GM04504 (cell line): ENCODE results near the gene DAB2.

ENCODE experiments used
- DNase-seq: peaks from one replicate; pipeline ENCODE4 v3.0.0-alpha.2; 2012; ENCODE audit warnings: low read depth

The DAB2 gene

DNA sequence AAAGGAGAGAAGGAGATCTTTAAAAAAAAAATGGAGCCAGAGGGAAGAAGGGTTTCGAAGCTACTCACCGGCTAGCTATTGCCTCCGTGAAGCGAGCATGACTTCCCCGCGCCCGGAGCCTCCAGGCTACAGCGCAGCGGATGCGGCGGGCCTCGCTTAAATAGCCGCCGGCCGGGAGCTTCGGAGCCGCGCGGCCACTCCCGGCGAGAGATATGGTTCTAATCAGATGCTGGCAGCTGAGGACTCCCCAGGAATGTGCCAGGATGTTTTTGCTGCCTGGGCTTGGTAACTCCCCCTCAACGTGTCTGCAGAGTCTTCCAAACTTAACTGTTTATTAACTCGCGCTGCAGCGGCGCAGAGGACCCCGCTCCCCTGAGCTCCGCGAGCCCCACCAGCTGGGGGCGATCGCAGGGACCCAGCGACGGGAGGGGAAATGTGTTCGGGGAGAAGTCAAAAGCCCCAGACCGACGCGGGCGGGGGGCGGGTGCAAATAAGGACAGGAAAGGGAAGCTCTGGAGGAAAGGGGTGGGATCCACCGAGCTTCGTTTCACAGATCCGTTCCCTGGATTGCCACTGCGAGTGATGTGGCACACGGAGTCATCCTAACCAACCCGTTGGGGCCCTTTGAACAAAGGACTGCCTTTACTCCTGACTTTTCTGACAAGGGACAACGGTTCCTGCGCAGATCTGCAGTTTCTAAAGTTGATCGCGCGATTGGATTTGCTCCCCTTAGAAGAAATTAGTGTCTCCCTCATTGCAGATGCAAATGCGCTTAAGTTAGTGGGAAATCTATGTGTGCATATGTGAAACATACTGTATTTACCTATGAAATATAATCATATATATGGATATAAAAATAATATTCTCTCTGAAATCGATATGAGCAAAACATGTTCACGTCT lies at the start of gene DAB2:
DAB2 (minus strand) TSS at position 245 of the 902 bp plus-strand sequence. CDS start 30,660 bp downstream, outside the sequence.
- DNase-seq: peak; percentile 96

DNA sequence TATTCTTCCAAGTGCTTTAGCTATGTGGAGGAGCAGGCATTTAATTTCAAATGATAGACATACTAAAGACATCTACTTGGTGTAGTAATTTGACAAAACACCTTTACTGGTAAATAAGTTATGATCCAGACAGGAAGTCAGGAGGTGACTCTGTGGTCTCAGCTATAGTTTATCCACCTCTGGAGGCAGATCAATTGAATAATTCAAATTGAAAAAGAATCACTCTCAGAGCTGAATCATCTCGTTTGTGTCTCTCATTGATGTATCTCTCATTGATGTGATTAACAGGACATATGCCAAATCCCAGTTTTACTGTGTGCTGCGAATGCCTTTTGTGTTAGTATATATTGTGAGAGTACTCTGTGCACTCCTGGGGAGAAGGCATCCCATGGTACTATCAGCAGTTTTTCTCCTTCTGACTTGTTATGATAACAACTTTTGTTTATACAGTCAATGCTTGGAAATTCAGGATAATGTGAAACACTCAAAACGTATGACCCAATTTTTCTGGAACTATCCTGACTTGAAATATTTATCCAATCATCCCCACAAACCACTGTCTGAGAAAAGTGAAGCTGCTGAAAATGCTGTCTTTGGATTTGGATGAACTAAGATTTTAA lies 48.5 kb upstream of the DAB2 start:
- DNase-seq: peak; percentile 39

DNA sequence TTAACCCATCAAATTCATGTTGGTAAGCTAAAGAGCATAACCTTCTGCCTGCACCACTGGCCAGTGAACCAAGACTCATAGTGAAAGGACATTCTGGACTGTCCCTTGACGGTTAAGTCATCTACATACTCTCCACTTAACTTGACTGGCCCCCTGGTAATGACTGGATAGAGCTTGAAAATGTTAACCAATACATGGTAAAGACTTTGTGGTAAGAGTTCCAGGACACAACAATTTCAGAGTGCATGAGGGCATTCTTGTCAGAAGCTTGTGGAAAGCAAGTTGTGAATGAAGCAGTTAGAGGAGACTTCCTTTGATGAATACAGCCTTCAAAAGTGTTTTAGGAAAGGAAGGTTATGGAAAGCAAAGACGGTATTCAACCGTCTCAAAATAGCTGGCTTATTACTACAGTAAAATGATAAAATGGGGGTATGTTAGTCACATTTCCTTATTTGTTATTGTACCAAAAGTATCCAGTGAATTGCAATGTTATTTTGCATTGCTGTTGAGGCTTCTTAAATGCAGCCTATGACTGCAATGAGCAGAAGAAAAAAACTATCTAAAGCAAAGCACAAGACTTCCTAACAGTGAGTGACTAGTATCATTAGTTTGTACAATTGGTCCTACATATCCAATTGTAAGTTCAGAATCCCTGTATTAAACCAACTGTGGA lies 47.2 kb upstream of the DAB2 start:
- no peak for DNase-seq

DNA sequence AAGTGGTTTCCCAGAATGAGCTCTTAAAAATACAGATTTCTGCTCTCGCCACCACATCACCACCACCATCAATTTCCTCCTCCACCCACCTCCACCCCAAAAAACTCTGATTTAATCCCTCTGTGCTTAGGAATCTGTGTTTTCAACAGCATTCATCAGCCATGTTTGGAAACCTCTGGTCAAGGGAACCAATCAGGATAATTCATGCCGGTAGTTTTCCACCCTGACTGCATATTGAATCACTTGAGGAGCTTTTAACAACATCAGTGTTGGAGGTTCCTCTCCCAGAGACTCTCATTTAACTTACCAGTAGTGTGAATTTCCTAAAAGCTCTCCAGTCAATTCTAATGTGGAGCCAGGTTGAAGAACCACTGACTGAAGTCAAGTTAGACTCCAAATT lies 46.0 kb upstream of the DAB2 start:
- DNase-seq: no peak

DNA sequence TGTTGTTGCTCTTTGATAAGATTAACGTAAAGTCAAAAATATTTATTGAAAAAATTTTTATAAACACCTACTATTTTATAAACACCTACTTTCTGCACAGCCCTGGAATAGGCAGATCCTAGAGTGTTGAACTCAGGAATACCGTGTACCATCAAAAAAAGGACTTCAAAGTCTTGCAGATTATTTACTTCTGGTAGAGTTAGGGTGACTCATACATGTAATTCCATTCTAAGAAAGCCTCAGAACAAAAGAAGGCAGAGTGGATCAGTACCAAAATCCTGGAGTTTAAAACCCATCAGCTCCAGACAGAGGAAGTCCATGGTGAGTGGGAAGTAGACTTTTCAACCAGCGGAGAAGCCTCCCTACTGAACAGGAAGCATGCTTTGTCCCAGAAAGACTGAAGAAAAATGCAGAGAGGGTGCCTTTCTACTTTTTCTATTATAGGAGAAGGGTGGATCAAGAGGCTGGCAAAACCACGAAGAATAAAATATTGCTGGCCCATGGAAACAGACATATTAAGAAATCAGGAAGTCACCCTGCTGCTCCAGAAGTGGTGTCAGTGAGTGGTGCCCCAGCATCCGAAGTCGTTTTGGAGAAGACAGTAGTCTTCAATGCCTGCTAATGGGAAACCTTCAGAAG lies 45.1 kb upstream of the DAB2 start:
- DNase-seq: no peak

DNA sequence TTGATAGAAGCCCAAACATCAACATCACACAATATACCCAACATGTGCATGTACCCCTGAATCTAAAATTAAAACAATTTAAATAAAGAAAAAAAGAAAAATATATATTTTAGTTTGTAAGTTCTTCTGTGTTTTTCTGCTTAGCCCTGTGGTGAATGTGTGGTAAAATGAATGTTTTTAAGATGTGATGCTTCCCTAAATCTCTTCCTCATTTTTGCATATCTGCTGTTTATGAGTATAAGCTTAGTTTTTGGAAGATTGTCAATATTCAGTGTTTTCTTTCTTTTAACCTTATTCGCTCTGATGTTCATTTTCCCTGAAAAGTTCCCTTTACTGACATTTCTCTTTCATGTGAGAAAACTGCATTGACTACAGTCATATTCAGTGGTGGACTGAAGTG lies 44.4 kb upstream of the DAB2 start:
- no peak for DNase-seq

DNA sequence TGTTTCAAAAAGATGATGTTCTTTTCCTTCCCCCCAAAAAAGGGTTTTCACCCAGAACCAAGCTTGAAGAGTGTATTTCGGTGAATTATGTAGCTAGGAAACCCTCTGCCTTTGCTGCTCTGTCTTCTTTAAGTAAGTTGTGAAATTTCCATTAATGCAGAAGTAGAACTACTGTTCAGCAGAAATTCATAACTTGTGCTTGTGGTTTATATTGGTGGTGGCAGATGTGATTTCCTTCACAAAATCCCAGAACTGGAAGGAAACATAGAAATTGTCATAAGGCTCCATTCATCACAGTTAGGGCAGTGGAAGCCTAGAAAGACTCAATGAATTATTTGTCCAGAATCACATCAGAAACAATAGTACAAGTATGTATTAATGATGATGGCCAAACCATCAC lies 42.1 kb upstream of the DAB2 start:
- no peak for DNase-seq

DNA sequence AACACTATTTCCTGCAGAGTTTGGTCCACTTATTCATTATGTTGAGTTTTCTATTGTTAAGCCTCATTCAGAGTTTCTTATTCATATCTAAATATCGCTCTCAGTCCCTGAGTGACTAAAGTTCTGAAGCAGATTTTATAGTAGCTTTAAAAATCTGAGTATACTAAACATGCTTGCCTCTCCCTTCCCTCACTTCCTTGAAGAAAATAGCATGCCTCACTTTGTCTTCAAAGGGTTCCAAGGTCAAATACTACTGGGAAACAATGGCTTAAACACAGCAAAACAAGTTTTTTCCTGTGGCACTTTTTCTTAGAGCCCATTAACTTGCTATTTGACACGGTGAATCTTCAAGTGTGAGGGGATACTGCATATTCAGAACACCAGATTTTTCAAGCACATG lies 41.1 kb upstream of the DAB2 start:
- DNase-seq: no peak

DNA sequence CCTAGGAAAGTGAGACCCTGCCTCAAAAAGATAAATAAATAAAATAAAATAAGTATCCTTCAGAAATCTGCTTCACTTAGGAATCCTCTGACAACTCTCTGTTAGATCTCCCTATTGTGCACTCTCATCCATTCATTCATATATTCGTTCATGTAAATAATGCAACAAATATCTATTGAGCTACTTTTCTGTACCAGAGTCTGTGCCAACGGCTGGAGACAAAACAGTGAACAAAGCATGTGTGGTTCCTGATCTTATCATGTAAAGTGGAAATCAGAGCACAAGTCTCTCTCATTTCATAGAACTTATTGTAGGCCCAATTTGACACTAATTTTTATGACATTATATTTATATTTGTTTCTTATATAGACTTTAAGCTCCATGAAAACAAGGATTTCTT lies 40.3 kb upstream of the DAB2 start:
- no peak for DNase-seq

DNA sequence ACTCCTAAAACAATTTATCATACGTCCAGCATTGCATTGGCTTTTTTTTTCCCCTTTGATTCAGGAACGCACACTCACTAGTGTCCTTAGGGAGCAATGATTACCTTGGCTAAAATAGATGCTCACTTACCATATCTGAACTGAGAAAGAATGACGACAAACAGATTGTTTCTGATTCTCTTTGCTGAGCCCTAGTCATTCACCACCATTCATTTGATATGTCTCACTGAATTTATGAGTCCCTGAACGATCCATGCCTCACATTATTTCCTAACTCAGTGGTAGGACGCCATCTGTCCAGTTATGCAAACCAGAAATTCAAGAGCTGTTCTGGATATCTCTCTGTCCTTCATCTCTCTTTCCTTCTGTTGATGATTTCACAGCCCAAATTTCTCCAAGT lies 39.3 kb upstream of the DAB2 start:
- peak; percentile 68 for DNase-seq

DNA sequence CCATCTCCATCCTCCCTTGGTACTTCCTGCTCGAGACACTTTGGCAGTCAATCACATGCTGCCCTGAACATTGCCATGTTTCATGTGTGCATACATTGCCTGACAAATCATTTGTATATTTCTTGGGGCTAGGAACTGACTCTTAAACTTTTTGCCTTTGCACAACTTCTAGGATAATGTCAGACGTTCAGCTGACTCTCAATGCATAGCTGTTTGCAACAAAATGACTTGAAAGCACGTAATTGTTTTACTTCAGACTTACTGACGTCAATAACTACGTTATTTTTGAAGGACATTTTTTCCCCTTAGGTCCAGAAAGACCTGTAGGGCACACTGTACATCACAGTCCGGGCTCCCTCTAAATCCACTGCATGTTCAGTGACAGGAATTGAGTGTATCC lies 37.4 kb upstream of the DAB2 start:
- no peak for DNase-seq

DNA sequence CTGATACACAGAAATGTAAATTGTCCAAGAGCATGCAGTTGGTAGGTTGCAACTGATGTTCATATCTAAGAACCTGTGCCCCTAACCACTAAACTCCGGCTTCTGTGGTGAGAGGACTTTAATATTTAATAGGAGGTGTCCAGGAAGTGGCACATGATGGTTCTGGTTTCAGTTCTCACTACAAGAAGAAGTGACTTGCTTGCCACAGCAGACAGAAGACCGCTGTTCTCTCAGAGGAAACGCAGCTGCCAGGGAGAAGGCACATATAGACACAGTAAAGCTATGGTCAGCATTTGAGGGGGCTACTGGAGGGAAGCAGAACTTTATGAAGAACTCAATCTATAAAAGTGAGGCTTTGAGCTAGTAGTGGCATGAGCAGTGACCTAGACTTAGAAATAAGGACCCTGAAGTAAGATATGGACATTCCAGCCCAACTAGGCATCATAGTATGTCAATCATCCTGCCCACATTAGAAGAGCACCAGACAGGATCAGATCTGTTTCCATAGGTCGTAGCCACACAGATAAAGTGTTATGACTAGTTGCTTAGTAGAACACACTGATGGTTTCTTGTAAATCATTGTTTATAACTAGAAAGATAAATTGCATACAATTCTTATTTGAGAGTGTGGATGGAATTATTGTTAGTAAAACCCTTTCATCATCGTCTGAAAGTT lies 36.4 kb upstream of the DAB2 start:
- no peak for DNase-seq

DNA sequence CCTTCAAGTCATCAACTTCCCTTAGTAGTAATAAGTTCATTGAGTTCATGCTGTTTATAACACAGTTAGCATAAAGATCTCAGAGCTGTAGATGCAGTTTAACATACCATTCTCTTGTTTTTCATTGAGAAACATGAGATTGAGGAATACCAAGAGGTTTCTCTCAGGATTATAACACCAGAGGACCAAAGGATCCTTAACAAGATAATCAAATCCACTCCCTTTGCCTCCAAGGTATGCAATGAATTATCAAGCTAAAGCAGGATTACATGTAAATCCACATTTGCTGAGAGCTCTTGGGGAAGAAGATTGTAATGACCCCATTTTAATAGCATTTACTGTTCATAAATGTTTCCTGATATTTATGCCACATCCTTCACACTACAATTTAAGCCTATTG lies 35.1 kb upstream of the DAB2 start:
- DNase-seq: no peak

DNA sequence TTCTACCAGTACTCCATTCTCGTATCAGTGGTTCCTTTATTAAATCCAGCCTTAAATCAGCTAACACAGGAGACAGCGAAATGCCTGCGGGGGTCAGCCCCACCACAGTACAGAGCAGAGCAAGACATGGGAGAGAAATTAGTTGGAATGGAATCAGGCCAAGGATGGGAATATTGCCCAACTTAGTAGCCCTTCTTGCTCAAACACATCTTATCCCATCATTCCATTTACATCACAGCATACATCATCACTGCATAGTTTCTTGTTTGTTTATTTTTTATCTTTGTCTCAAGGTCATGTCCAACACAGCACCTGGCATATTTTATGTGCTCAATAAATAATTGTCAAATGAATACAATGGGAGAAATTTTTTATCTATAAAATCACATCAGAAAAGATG lies 34.3 kb upstream of the DAB2 start:
- DNase-seq: no peak

DNA sequence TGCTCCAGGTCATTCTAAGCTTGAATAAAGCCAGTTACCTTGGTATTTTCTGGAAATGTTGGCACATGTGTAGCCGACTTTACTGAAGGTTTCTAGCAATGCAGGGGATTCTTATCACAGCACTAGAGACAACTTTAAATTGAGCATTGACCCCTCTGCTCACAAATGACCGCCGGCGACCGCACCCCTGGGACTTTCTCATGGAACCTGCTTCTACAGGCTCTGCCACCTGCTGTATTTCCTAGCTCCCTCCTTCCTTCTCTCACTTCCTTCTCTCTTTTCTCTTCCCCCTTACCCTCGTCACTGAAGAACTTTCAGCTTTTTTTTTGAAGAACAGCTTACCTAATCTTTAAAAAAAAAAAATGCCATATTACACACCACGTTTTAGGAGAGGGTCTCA lies 30.9 kb upstream of the DAB2 start:
- no peak for DNase-seq

DNA sequence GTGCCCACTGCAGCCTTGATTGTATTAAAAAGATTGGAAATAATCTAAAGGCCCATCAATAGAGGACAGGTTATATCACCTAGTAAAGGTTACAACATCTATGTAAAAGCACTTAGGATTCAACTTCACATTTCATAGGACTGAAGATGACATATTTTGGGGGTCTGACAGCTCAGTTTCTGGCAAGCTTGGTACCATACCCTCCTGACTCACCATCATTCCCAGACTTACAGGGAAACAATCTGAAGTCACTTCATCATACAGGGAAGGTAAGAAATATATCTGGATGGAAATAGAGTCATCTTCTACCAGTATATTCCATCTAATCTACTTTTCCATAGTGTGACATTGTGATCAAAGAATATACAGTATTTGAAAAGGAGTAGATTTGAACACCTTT lies 28.8 kb upstream of the DAB2 start:
- no peak for DNase-seq

DNA sequence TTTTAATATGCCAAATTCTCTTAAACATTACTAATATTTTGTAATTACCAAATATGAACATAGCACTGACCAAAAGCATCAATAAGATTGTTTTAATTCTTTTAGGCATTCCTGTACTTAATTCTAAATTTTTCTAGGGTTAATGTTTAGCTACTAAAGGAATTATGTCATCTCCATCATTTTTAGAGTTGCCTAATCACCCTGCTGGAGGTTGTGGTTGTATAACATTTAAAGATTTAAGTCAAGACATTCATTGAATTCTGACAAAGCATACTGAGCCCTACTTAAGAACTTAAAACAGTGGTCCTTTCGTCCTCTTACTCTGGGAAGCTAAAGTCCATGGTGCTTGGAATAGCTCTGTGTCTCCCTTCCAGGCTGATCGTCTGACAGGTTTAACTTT lies 28.1 kb upstream of the DAB2 start:
- DNase-seq: no peak

DNA sequence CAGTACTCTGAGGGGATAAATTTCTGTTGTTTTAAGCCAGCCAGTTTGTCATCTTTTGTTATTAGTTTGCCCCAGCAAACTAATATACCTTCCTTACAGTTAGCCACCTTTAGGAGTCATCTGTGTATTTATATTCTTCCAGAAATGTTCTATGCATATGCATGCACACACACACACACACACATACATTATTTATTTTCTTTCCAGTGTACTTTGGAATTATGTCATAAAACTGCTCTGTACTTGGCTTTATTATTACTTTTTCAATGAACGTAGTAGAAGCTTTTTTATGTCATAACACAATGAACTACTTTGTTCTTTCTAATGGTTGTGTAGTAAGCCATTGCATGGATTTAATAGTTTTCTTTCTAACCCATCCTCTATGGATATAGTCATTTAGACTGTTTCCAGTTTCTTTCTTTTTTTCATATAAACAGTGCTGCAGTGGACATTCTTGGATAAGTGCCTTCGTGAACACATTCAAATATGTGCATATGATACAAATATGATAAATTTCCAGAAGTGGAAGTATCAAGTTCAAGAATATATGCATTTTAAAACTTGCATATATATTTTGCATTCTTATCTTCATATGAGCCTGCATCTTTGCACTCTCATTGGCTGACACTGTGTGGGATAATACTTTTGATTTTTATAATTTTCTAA lies 26.6 kb upstream of the DAB2 start:
- no peak for DNase-seq

DNA sequence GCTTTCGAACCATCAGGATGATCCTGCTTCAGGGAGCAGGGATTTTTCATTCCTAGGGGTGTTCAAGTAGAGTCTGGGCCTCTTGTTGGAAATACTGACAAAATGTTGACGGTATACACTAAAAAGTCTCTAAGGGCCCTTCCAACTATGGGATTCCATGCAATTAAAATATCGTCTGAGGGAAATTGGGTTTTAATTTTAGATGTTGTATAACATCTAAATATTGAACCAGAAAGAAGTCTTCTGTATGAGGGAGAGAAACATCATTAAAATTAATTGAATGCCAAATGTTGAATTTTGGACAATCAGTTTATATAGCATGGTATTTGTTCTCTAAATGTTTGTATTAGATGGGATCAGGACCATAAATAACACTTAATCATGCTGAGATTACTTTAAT lies 25.7 kb upstream of the DAB2 start:
- DNase-seq: no peak

DNA sequence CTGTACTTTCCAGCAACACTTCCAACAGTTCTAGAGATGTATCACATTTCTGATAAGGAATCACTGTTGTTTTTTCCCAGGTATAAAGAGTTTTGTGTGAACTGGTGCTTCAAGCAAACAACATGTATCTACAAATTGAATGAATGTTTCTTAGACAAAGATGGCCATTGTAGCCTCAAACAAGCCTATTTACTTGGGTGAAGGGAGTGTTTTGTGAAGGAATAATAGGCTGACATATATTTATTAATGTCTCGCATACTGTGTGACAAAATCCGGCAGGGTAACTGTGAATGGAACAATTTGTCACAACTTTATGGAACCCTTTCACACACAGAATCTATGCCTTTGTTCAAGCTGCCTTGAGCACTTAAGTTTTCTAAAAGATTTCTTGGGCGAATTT lies 24.8 kb upstream of the DAB2 start:
- DNase-seq: no peak

DNA sequence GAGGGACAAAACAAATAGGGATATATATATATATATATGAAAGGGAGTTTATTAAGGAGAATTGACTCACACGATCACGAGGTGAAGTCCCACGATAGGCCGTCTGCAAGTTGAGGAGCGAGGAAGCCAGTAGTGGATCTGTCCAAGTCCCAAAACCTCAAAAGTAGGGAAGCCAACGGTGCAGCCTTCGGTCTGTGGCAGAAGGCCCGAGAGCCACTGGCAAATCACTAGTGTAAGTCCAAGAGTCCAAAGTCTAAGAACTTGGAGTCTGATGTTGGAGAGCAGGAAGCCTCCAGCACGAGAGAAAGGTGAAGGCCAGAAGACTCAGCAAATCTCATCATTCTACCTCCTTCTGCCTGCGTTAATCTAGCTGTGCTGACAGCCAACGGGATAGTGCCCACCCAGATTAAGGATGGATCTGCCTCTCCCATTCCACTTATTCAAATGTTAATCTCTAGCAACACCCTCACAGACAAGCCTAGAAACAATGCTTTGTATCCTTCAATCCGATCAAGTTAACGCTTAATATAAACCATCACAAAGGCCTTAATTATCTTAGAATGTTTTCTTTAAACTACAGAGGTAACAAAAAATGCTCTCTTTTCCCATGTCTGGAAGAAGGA lies 23.8 kb upstream of the DAB2 start:
- DNase-seq: no peak
